OCI-LY7 (cell line): ENCODE data around the gene SOAT2. TPM values are rescaled to one million over a fixed set of nuclear protein-coding genes. Genes with fewer than 3 reads are reported as not detected.

Experiments
- BruUV-seq: library from RNA; stranded (reverse); fragments of 400-500 nt; replicated peaks from 2 replicates; lab custom pipeline; 2021; lab: Mats Ljungman, UMichigan
- CTCF ChIA-PET: fragments of 300-600 bp; sonication (Branson Sonifier 250); formaldehyde crosslinking; loops from one replicate; lab custom pipeline; 2022; ENCODE audit warnings: antibody characterized with exemption; ENCODE audit not compliant: unreplicated experiment; lab: Charles Lee
- POLR2A ChIA-PET: fragments of 300-600 bp; sonication (Branson Sonifier 250); formaldehyde crosslinking; loops from one replicate; lab custom pipeline; 2022; ENCODE audit warnings: antibody characterized with exemption; lab: Charles Lee
- DNase-seq: peaks from one replicate; pipeline ENCODE4 v3.0.0-alpha.2; 2015; ENCODE audit warnings: low spot score
- H2AFZ ChIP-seq: fragments of 200-600 bp; sonication (generic), shearing (Covaris generic); 2 replicates; pipeline ENCODE4 v1.6.1; 2014; ENCODE audit warnings: mild to moderate bottlenecking, antibody characterized with exemption, low read length, moderate library complexity
- H3K27ac ChIP-seq: fragments of 200-600 bp; sonication (generic); 2 replicates; pipeline ENCODE4 v1.5.1; 2014; ENCODE audit warnings: mixed run types, low read depth, mild to moderate bottlenecking, moderate library complexity, low read length, inconsistent platforms; ENCODE audit not compliant: poor library complexity, severe bottlenecking
- H3K36me3 ChIP-seq: fragments of 200-600 bp; sonication (generic); 2 replicates; pipeline ENCODE4 v1.6.1; 2014; ENCODE audit warnings: mild to moderate bottlenecking, antibody characterized with exemption, low read length, moderate library complexity, mixed read lengths; ENCODE audit not compliant: insufficient read depth
- H3K4me1 ChIP-seq: fragments of 200-600 bp; sonication (generic); 2 replicates; pipeline ENCODE4 v1.5.1; 2014; ENCODE audit warnings: mild to moderate bottlenecking, low read length; ENCODE audit not compliant: insufficient read depth, poor library complexity, severe bottlenecking
- H3K4me2 ChIP-seq: fragments of 200-600 bp; sonication (generic); 2 replicates; pipeline ENCODE4 v1.6.1; 2014; ENCODE audit warnings: mild to moderate bottlenecking, low read length
- H3K4me3 ChIP-seq: fragments of 200-600 bp; sonication (generic); 2 replicates; pipeline ENCODE4 v1.5.1; 2014; ENCODE audit warnings: mild to moderate bottlenecking, low read depth, low read length; ENCODE audit not compliant: poor library complexity, severe bottlenecking
- H3K79me2 ChIP-seq: fragments of 200-600 bp; sonication (generic); 2 replicates; pipeline ENCODE4 v1.6.1; 2016; ENCODE audit warnings: low read depth, mild to moderate bottlenecking, low read length, moderate library complexity, mixed read lengths; ENCODE audit not compliant: insufficient read depth
- H3K9me2 ChIP-seq: fragments of 200-600 bp; sonication (generic); 2 replicates; pipeline ENCODE4 v1.6.1; 2016; ENCODE audit warnings: mild to moderate bottlenecking, low read length, mixed read lengths; ENCODE audit not compliant: insufficient read depth
- H3K9me3 ChIP-seq: fragments of 200-600 bp; sonication (generic); 2 replicates; pipeline ENCODE4 v1.6.1; 2014; ENCODE audit warnings: mild to moderate bottlenecking, mixed run types, low read length, mixed read lengths
- H4K20me1 ChIP-seq: fragments of 200-600 bp; sonication (generic); 2 replicates; pipeline ENCODE4 v1.6.1; 2014; ENCODE audit warnings: mild to moderate bottlenecking, antibody characterized with exemption, low read length, moderate library complexity, mixed read lengths; ENCODE audit not compliant: insufficient read depth
- CTCF ChIP-seq: fragments of 200-600 bp; sonication (generic); conservative IDR thresholded peaks from 2 replicates; pipeline ENCODE4 v1.5.1; 2014; ENCODE audit warnings: mild to moderate bottlenecking, antibody characterized with exemption, low read length, moderate library complexity, mixed read lengths
- EZH2phosphoT487 ChIP-seq: fragments of 200-600 bp; sonication (generic); IDR thresholded peaks from 2 replicates; pipeline ENCODE4 v1.6.1; 2018; ENCODE audit warnings: low read depth, borderline replicate concordance, mild to moderate bottlenecking, mixed run types, antibody characterized with exemption, low read length, moderate library complexity, mixed read lengths
- intact Hi-C: fragments of 100-400 bp; cut with micrococcal nuclease; formaldehyde crosslinking; loops from one replicate; pipeline ENCODE4 v1.10.0; 2022; ENCODE audit not compliant: unreplicated experiment
- total RNA-seq, 2 experiments: library from RNA; depleted of rRNA in 1 of 2; stranded (reverse); fragments of >200 nt in 1 of 2; shearing (Covaris generic) in 1 of 2; gene quantifications; 2 replicates each; pipeline ENCODE4 v1.2.3, GENCODE V29; 2014 to 2022

SOAT2 gene
- total RNA-seq, 2 experiments from 2014 or later, result 0.06 to 1.8 TPM

- no TSS peak for BruUV-seq
- no peaks in the 10 kb centered on the region for H3K9me3 ChIP-seq
- DNase-seq, result no peak
- H3K27ac ChIP-seq, result no peak overlapping the region
- no peaks in the 10 kb centered on the region for H3K79me2 ChIP-seq
- CTCF ChIA-PET, result no interaction called here
- H4K20me1 ChIP-seq, result no peaks in the 10 kb centered on the region
- H3K4me1 ChIP-seq, result no peaks in the 10 kb centered on the region
- no peak for TF ChIP-seq CTCF
- no peak for TF ChIP-seq EZH2phosphoT487
- H2AFZ ChIP-seq, result no peak overlapping the region
- H3K4me2 ChIP-seq, result no peak overlapping the region
- no peaks in the 10 kb centered on the region for H3K9me2 ChIP-seq
- H3K4me3 ChIP-seq, result no peak overlapping the region
- POLR2A ChIA-PET, result no interaction called here
- H3K36me3 ChIP-seq, result no peaks in the 10 kb centered on the region
- intact Hi-C loops, result no loop called here
Observed at GRCh38 chr12:53120685-53121525, 17.6 kb downstream of the SOAT2 start.

DNA sequence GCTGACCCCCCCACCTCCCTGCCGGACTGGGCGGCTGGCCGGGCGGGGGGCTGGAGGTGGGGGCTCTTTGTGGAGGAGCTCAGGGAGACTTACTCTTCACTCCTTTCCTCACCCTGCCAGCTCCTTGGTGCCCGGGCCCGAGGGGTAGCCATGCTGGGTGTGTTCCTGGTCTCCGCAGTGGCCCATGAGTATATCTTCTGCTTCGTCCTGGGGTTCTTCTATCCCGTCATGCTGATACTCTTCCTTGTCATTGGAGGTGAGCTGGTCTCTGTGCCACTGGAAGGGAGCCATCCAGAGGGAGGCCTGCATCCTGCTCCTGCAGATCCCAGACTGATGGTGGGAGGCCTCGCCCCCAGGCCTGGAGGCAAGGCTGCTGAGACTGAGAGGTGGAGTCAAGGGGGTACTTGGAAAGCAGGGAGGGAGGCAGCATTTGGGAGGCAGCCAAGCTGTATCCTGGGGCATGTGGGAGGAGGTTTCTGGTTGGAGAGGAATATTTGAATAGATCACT lies 19.7 kb downstream of the SOAT2 start:
- ChIA-PET CTCF (no interaction called here), POLR2A (no interaction called here)
- no TSS peak for BruUV-seq
- no peak for TF ChIP-seq CTCF
- TF ChIP-seq EZH2phosphoT487, result no peak
- H3K9me2 ChIP-seq, result no peaks in the 10 kb centered on the region
- no peak overlapping the region for H3K4me2 ChIP-seq
- no peaks in the 10 kb centered on the region for H3K9me3 ChIP-seq
- H3K36me3 ChIP-seq, result no peaks in the 10 kb centered on the region
- intact Hi-C loops, result no loop called here
- no peak overlapping the region for H3K27ac ChIP-seq
- no peak overlapping the region for H3K4me3 ChIP-seq
- no peak for DNase-seq
- H3K4me1 ChIP-seq, result no peaks in the 10 kb centered on the region
- H2AFZ ChIP-seq, result no peak overlapping the region
- no peaks in the 10 kb centered on the region for H4K20me1 ChIP-seq
- no peaks in the 10 kb centered on the region for H3K79me2 ChIP-seq
